Activated CD4-positive, alpha-beta T cell treated with anti-CD3 and anti-CD28 coated beads, Interleukin-2, amount 50 U/mL, for 16 hours (primary cell): ENCODE results near the gene ECHDC3.
"Not testable (repeated sequence)": the region's sequence is repeated elsewhere in the genome, so short reads cannot be mapped to it uniquely, and the experiment has no call there.

Experiments used
- DNase-seq: peaks from one replicate; pipeline ENCODE4 v3.0.0-alpha.2; 2020

ECHDC3 gene

DNA sequence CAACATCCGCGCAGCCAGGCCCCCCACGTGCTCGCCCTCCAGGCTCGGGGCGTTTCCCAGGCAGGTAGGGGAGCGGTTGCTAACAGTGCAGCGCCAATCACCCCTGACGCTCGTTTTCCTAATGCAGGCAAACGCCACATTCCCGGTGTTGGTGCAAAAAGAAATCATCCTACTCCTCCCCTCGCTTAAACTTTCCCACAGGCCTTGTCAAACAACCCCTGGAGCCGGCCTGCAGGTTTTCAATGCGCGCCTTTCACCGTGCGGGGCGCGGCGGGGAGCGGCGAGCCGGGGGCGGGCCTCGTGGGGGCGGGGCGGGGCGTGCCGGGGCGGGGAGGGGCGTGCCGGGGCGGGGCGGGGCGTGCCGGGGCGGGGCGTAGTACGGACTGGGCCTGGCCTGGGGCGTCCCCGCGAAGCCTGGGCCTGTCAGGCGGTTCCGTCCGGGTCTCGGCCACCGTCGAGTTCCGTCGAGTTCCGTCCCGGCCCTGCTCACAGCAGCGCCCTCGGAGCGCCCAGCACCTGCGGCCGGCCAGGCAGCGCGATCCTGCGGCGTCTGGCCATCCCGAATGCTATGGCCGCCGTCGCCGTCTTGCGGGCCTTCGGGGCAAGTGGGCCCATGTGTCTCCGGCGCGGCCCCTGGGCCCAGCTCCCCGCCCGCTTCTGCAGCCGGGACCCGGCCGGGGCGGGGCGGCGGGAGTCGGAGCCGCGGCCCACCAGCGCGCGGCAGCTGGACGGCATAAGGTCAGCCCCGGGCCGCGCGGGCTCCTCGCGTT, at the start of gene ECHDC3:
Gene ECHDC3 (plus strand): TSS at position 374 of the 770 bp plus-strand sequence. CDS start 195 bp downstream, at position 569.
- DNase-seq: peak; percentile 22

GRCh38 chr10:11693376-11693775, 48.8 kb upstream of the ECHDC3 start:
- no peak for DNase-seq

- no peak for DNase-seq
Measured at GRCh38 chr10:11695779-11696178, 46.4 kb upstream of the ECHDC3 start.

- peak; percentile 27 for DNase-seq
Measured at GRCh38 chr10:11697718-11698527, 44.3 kb upstream of the ECHDC3 start.

- DNase-seq: no peak
Measured at GRCh38 chr10:11698691-11699549, 43.3 kb upstream of the ECHDC3 start.

DNA sequence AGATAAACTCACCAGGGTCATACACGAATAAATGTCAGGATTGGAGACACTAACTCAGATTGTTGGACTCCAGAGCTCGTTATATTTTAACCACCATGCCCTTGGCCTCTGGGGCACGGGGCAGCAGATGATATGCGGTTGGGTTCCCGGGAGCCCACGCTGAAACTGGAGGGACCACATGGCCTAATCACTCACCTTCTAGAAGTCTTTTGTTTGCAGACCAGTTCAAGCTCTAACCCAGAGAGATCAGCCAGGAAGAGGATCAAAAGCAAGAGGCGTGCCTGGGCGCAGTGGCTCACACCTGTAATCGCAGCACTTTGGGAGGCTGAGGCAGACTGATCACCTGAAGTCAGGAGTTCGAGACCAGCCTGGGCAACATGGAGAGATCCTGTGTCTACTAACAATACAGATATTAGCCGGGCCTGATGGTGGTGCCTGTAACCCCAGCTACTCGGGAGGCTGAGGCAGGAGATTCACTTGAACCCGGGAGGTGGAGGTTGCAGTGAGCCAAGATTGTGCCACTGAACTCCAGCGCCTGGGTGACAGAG, 42.6 kb upstream of the ECHDC3 start:
- no peak for DNase-seq

- no peak for DNase-seq
Measured at GRCh38 chr10:11700539-11700938, 41.6 kb upstream of the ECHDC3 start.

DNA sequence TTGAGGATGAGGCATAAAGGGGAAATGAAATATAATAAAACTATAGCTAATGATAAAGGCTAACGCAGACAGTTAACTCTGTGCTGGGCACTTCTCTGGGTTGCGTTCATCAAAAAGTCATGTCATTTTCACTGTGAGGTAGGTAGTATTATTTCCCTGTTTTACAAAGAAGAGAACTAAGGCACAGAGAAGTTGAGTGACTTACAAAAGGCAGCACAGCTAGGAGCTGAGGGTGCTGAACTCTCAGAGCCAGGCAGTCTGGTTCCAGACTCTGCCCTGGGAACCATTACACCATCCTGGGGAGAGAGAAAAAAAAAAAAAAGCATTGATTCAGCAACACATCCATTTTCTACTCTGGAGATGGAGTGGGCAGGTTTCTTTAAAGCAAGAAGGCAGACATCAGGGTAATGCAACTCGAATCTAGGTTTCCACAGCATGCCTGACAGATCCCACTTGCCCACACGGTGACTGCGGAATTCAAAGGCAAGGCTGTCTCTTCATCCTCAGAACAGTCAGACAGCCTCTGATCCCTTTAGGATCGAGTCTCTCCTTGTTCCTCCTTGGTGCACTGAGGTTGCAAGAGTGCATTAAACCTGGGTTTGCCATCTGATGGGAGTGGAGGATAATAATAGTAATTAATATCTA, 40.6 kb upstream of the ECHDC3 start:
- no peak for DNase-seq

GRCh38 chr10:11702264-11702663, 39.9 kb upstream of the ECHDC3 start:
- no peak for DNase-seq

GRCh38 chr10:11704092-11704491, 38.1 kb upstream of the ECHDC3 start:
- DNase-seq: no peak

DNA sequence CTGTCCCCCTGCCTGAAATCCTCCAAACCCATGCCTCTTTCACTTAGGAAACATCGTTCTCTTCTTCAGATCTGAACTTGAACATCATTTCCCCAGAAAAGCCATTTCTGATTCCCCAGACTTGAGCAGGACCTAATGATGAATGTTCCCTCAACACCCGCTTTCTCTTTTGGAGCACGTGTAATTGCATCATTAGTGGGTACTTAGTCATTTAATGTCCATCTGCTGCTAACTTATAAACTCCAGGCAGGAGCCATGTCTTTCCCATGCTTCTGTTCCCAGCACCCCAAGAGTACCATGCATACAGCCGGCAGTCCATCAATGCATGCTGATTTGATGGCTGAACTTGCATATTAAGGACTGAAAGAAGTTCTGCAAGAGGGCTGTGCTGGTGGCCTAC, 36.5 kb upstream of the ECHDC3 start:
- no peak for DNase-seq

DNA sequence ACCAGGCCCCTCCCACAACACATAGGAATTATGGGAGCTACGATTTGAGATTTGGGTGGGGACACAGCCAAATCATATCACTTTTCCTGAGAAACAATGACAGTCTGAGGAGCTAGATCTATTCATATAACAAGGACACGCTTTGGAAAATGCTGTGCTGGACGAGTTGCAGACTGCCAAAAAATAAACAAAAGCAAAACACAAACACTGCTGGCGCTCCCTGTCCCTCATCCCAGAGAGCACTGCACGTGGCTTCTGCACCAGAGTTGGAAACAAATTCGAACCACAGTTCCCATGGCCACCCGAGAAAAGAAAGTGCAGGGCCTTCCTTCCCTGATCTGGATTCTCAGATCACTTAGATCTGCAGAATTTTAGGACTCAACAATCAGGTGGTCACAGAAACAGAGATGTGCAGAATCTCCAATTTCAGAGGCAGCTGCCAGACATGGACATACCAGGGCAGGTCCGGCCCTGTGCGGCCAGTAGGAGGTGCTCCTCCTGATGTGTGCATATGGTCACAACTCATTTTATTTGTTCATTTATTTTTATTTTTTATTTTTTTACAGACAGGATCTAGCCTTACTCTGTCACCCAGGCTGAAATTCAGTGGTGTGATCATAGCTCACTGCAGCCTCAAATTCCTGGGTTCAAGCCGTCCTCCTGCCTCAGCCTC, 35.2 kb upstream of the ECHDC3 start:
- DNase-seq: no peak

GRCh38 chr10:11707624-11708350, 34.4 kb upstream of the ECHDC3 start:
- DNase-seq: no peak

DNA sequence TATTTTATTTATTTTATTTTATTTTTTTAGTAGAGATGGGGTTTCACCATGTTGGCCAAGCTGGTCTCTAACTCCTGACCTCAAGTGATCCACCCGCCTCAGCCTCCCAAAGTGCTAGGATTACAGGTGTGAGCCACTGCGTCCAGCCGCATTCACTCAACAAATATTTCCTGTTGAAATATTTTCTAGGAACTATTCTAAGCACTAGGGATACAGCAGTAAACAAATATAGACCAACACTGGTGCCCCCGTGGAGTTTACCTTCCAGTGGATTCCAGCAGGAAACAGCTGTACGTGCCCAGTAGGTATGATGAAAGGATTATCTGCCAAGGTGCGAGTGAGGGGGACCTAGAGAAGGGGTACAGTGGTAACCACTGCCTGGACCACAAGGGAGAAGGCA, 33.4 kb upstream of the ECHDC3 start:
- not testable (repeated sequence) for DNase-seq

DNA sequence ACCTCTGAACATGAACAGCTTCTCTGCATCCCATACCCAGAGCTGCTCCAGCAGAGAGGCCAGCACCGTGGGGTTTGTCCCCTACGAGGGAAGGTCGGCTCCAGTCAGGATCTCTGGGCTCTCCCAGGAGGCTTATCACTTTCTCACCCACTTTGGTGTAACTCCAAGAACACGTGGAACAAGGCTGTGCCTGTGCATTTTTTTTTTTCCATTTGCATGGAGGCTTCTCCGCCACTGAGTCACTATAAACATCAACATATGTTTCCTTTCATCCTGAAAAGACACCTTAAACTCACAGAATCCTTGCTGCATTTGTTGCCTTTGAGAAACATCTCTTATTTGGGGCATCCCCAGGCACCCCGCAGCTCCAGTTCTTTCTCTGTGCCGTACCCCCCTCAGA, 29.4 kb upstream of the ECHDC3 start:
- DNase-seq: no peak

DNA sequence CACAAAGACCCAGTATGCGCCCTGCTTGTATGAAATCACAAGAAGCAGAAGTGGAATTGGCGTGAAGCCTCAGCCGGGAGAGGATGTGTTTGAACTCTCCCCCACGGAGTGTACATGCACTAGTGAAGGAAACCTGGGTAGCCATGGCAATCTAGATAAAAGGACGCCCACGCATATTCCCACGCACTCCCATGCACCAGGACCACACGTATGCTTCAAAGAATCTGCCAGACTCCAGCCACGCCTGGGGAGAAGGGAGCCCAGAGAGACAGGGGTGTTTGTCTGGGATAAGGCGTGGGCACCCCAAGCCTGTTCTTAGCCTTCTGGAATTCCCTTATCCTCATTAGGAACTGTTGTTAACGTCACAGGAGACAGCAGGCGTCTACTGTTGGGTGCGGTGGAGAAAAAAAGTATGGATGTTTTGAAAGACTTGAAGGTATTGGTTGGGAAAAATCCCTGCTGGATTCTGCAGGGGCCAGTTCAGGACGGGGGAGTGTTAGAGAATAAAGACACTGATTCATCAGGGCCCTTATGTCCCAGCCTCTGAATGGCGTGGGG, 28.9 kb upstream of the ECHDC3 start:
- DNase-seq: no peak

- no peak for DNase-seq
Measured at GRCh38 chr10:11713963-11714362, 28.2 kb upstream of the ECHDC3 start.

DNA sequence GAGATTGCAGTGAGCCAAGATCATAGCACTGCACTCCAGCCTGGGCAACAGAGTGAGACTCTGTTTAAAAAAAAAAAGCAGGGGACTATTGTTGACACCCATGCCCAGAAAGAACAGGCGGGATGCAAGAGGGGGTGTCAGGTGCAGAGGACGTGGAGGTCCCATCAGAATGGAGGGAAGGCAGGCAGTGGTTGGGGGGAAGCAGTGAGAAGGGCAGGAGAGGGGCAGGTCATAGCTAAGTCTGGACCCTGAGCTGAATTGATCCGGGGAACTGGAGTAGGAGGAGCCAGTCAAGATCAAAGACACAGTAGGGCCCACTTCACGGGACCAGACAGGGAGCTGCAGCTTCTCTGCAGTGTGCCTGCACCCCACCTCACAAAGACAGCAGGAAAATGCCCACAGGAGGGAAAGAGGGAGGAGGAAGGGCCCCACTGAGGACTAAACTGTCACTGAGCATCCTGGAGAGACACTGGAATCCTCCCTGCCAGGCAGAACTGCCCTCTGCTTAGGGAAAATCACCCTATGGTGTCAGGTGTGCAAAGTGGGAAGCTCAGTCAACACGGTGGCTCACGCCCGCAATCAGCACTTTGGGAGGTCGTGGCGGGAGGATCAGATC, 27.3 kb upstream of the ECHDC3 start:
- no peak for DNase-seq

DNA sequence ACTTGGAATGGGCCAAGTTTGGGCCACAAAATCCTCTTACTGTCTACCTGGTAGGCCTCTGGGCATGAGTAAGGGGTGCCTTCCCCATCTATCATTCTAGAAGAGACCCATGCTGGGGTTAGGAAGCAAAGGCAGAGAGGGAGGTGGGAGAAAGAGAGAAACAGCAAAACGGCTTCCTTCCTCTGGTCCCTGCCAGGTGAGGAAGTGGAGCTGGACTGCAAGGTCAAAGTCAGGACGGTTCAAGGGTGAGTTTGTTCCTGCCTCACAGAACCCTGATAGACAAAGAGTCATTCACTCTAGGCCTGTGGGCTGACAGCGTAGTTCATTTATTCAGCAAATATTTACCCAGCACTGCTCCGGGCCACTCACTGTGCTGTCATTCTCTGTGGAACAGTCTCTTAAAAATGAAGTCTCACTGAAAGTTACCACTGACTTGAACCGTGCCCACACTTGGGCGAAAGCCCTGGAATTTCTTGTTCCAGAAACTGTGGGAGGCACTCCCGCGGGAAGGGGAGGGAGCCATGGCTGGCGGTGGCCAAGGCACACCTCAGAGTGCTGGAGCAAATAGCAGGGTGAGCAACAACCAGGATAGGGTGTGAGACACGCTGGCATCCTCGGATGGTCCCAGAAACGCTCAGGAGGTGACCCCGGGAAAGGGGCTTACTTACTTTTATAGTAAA, 26.2 kb upstream of the ECHDC3 start:
- DNase-seq: no peak

GRCh38 chr10:11716686-11717085, 25.5 kb upstream of the ECHDC3 start:
- no peak for DNase-seq
